IMR-90 (cell line): ENCODE data around the gene CD80. TPM values are rescaled to one million over a fixed set of nuclear protein-coding genes. Genes with fewer than 3 reads are reported as not detected.

Source experiments
- ATAC-seq: fragments of 200-7000 bp; cut with Tn5 transposase; 2 replicates; pipeline ENCODE4 v1.9.1; 2020; ENCODE audit warnings: low read depth, mild to moderate bottlenecking, moderate library complexity
- BruUV-seq: library from RNA; stranded (reverse); fragments of 400-500 nt; replicated peaks from 2 replicates; lab custom pipeline; 2021; lab: Mats Ljungman, UMichigan
- CTCF ChIA-PET: fragments of 300-600 bp; formaldehyde crosslinking; extraction: SDS; loops from one replicate; lab custom pipeline; 2021; ENCODE audit warnings: antibody characterized with exemption; lab: Yijun Ruan, JAX
- POLR2A ChIA-PET: fragments of 300-600 bp; sonication (Branson Sonifier 250); formaldehyde crosslinking; loops from one replicate; lab custom pipeline; 2022; ENCODE audit warnings: antibody characterized with exemption; ENCODE audit not compliant: unreplicated experiment; lab: Charles Lee
- DNase-seq: peaks from one replicate; pipeline ENCODE4 v3.0.0; 2013
- H2AFZ ChIP-seq: replicated peaks from 2 replicates; pipeline ENCODE3; 2013; ENCODE audit warnings: low read length, mild to moderate bottlenecking; ENCODE audit not compliant: poor library complexity
- H2AK5ac ChIP-seq: 2 replicates; pipeline ENCODE4 v1.6.1; 2013; ENCODE audit warnings: low read depth, low read length, inconsistent platforms
- H2AK9ac ChIP-seq: replicated peaks from 2 replicates; pipeline ENCODE3; 2013; ENCODE audit warnings: mild to moderate bottlenecking, low read depth, low read length, moderate library complexity; ENCODE audit not compliant: poor library complexity
- H2BK120ac ChIP-seq: 2 replicates; pipeline ENCODE4 v1.6.1; 2013; ENCODE audit warnings: low read depth, low read length, inconsistent platforms
- H2BK15ac ChIP-seq: 3 replicates; pipeline ENCODE4 v1.6.1; 2013; ENCODE audit warnings: low read depth, low read length, inconsistent platforms
- H2BK20ac ChIP-seq: 2 replicates; pipeline ENCODE4 v1.6.1; 2013; ENCODE audit warnings: low read depth, mild to moderate bottlenecking, inconsistent platforms, low read length, moderate library complexity
- H2BK5ac ChIP-seq: 2 replicates; pipeline ENCODE4 v1.6.1; 2013; ENCODE audit warnings: mild to moderate bottlenecking, low read depth, low read length, inconsistent platforms; ENCODE audit not compliant: poor library complexity, severe bottlenecking
- H3K14ac ChIP-seq: replicated peaks from 2 replicates; pipeline ENCODE4 v1.6.1; 2013; ENCODE audit warnings: low read depth, low read length, inconsistent platforms
- H3K18ac ChIP-seq: 2 replicates; pipeline ENCODE4 v1.6.1; 2013; ENCODE audit warnings: low read depth, low read length, control low read depth
- H3K23ac ChIP-seq: 2 replicates; pipeline ENCODE4 v1.6.1; 2013; ENCODE audit warnings: low read depth, low read length, inconsistent platforms
- H3K27ac ChIP-seq: 2 replicates; pipeline ENCODE4 v1.5.1; 2013; ENCODE audit warnings: mild to moderate bottlenecking, control low read depth, low read length; ENCODE audit not compliant: insufficient read depth
- H3K27me3 ChIP-seq: 2 replicates; pipeline ENCODE4 v1.6.1; 2013; ENCODE audit warnings: low read length; ENCODE audit not compliant: control insufficient read depth, insufficient read depth
- H3K36me3 ChIP-seq: 2 replicates; pipeline ENCODE4 v1.6.1; 2013; ENCODE audit warnings: low read length, mixed read lengths; ENCODE audit not compliant: control insufficient read depth, insufficient read depth
- H3K4ac ChIP-seq: 2 replicates; pipeline ENCODE4 v1.6.1; 2013; ENCODE audit warnings: low read depth, low read length, inconsistent platforms
- H3K4me1 ChIP-seq: 2 replicates; pipeline ENCODE4 v1.6.1; 2013; ENCODE audit warnings: low read length, mixed read lengths; ENCODE audit not compliant: control insufficient read depth, insufficient read depth
- H3K4me2 ChIP-seq: 2 replicates; pipeline ENCODE4 v1.6.1; 2013; ENCODE audit warnings: low read depth, mild to moderate bottlenecking, control low read depth, low read length, moderate library complexity
- H3K4me3 ChIP-seq: 2 replicates; pipeline ENCODE4 v1.5.1; 2013; ENCODE audit warnings: low read depth, mild to moderate bottlenecking, control low read depth, low read length, moderate library complexity; ENCODE audit not compliant: insufficient read depth
- H3K56ac ChIP-seq: 2 replicates; pipeline ENCODE4 v1.6.1; 2013; ENCODE audit warnings: low read length, inconsistent platforms; ENCODE audit not compliant: insufficient read depth; ENCODE audit errors: extremely low read depth
- H3K79me1 ChIP-seq, 2 experiments: 2 replicates each; pipeline ENCODE4 v1.6.1; 2013; ENCODE audit warnings: low read length in 2 of 2, inconsistent platforms in 1 of 2, low read depth in 1 of 2
- H3K9ac ChIP-seq: 2 replicates; pipeline ENCODE4 v1.6.1; 2013; ENCODE audit warnings: low read depth, low read length, control low read depth
- H3K9me1 ChIP-seq: 2 replicates; pipeline ENCODE4 v1.6.1; 2013; ENCODE audit warnings: low read length, inconsistent platforms; ENCODE audit not compliant: insufficient read depth
- H3K9me3 ChIP-seq: 2 replicates; pipeline ENCODE4 v1.6.1; 2013; ENCODE audit warnings: low read length; ENCODE audit not compliant: control insufficient read depth, insufficient read depth
- H4K20me1 ChIP-seq: 2 replicates; pipeline ENCODE4 v1.6.1; 2013; ENCODE audit warnings: low read length, inconsistent platforms; ENCODE audit not compliant: insufficient read depth
- H4K5ac ChIP-seq: 2 replicates; pipeline ENCODE4 v1.6.1; 2013; ENCODE audit warnings: mild to moderate bottlenecking, low read depth, low read length, control low read depth
- H4K8ac ChIP-seq, 2 experiments: 2 replicates each; pipeline ENCODE4 v1.6.1; 2013; ENCODE audit warnings: low read depth in 2 of 2, low read length in 2 of 2, control low read depth in 1 of 2, inconsistent platforms in 1 of 2
- H4K91ac ChIP-seq: 2 replicates; pipeline ENCODE4 v1.6.1; 2013; ENCODE audit warnings: low read depth, low read length, inconsistent platforms; ENCODE audit not compliant: insufficient read depth
- CEBPB ChIP-seq: IDR thresholded peaks from 2 replicates; pipeline ENCODE4 v1.6.1; 2012; ENCODE audit warnings: low read depth, low read length, improper control_type of control experiment
- POLR2A ChIP-seq: IDR thresholded peaks from 2 replicates; pipeline ENCODE4 v1.6.1; 2012; ENCODE audit warnings: mild to moderate bottlenecking, low read depth, low read length
- dilution Hi-C: fragments of 300-500 bp; cut with HindIII; formaldehyde crosslinking; loops from one replicate; pipeline ENCODE4 v1.14.3; 2018; ENCODE audit warnings: low sequenced_read_pairs; ENCODE audit not compliant: unreplicated experiment
- in situ Hi-C: fragments of 300-500 bp; cut with MboI; formaldehyde crosslinking; loops from 3 replicates; pipeline ENCODE4 v1.14.3; 2019; ENCODE audit warnings: low sequenced_read_pairs, inconsistent platforms, mixed read lengths
- intact Hi-C: fragments of 100-400 bp; cut with micrococcal nuclease; formaldehyde crosslinking; loops from 2 replicates; pipeline ENCODE4 v1.10.0; 2022
- polyA plus RNA-seq, 3 experiments: library from polyadenylated mRNA; depleted of rRNA; stranded (reverse); fragments of >200 nt; gene quantifications; 2 replicates each; pipeline ENCODE4 v1.2.3, GENCODE V29; 2012; ENCODE audit warnings: low replicate concordance in 1 of 3
- total RNA-seq: library from RNA; depleted of rRNA; stranded (reverse); fragments of >200 nt; gene quantifications from 2 replicates; pipeline ENCODE4 v1.2.3, GENCODE V29; 2012

CD80 gene
- total and polyA plus RNA-seq, 2 of the 4 experiments (the other 2 are of a cell fraction) = not detected

DNA sequence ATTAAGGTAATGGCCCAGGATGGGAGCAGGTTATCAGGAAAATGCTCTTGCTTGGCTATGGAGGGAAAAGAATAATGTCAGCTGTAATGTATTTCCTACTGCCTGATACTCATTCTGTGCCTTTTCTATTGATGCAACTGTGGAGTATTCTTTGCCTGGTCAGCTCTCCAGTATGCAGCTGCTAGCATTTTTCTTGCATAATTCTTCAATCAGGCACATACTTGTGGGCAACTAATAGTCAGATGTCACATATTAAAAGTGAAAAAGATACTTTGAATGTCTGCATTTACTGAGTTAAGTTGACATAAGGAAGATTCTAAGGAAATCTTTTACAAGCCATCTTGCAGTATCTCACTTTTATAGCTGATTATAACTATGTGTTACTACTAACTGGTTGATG is 29.5 kb downstream of the CD80 start:
- peaks cover 3% of the 10 kb centered on the region for H3K36me3 ChIP-seq
- no peak overlapping the region for H2BK120ac ChIP-seq
- no peak overlapping the region for H2BK20ac ChIP-seq
- H2BK15ac ChIP-seq = no peak overlapping the region
- no TSS peak for BruUV-seq
- DNase-seq (peak; percentile 71), ATAC-seq (peak; percentile 93)
- H2AFZ ChIP-seq = no peak overlapping the region
- H2AK9ac ChIP-seq = no peak overlapping the region
- no peaks in the 10 kb centered on the region for H3K9me1 ChIP-seq
- no peaks in the 10 kb centered on the region for H3K27me3 ChIP-seq
- no peak overlapping the region for H3K14ac ChIP-seq
- H3K23ac ChIP-seq = no peak overlapping the region
- TF ChIP-seq POLR2A (no peak), CEBPB (peak; percentile 33; the same call in 1 of the 2 replicates)
- H3K27ac ChIP-seq = no peak overlapping the region
- in situ Hi-C loops (no loop called here), dilution Hi-C loops (no loop called here), intact Hi-C loops (no loop called here)
- H3K4me3 ChIP-seq = no peak overlapping the region
- H3K56ac ChIP-seq = no peak overlapping the region
- H4K91ac ChIP-seq = no peak overlapping the region
- H3K4me1 ChIP-seq = peaks cover 4% of the 10 kb centered on the region
- no peaks in the 10 kb centered on the region for H4K20me1 ChIP-seq
- H4K8ac ChIP-seq = no peak overlapping the region; a peak in 1 of 4 replicates
- no peaks in the 10 kb centered on the region for H3K79me1 ChIP-seq
- CTCF ChIA-PET = no interaction called here
- peak overlapping the region; percentile 57 for H3K4me2 ChIP-seq
- no peak overlapping the region for H3K4ac ChIP-seq
- H2BK5ac ChIP-seq = no peak overlapping the region
- H3K9ac ChIP-seq = no peak overlapping the region
- no peak overlapping the region for H4K5ac ChIP-seq
- no peak overlapping the region for H2AK5ac ChIP-seq
- no peaks in the 10 kb centered on the region for H3K9me3 ChIP-seq
- POLR2A ChIA-PET = no interaction called here
- no peak overlapping the region for H3K18ac ChIP-seq
